Tibial nerve (tissue), 3 donors: ENCODE data around the gene UCK2.

Experiments
- CTCF ChIP-seq, 5 experiments: fragments of 200-600 bp in 3 of 5; fragments of 450-650 bp in 2 of 5; sonication (generic) in 3 of 5; IDR thresholded peaks; one replicate each; pipeline ENCODE4 v1.5.1; 2016 to 2019; ENCODE audit warnings: antibody characterized with exemption in 5 of 5, mild to moderate bottlenecking in 3 of 5, moderate library complexity in 2 of 5
- POLR2A ChIP-seq, 2 donors: fragments of 450-650 bp; IDR thresholded peaks; one replicate each; pipeline ENCODE4 v1.6.1; 2017; ENCODE audit warnings: antibody characterized with exemption in 2 of 2, mild to moderate bottlenecking in 2 of 2, moderate library complexity in 2 of 2

GRCh38 chr1:165842671-165843129, 15.3 kb downstream of the UCK2 start:
- no peak for TF ChIP-seq CTCF (IDR thresholded peaks at IDR 0.05)
- TF ChIP-seq POLR2A (IDR thresholded peaks at IDR 0.05): no peak
